Measurements from ENCODE around the gene SLITRK4.

- no peak for TF ChIP-seq EZH2 (IDR thresholded peaks at IDR 0.05; ENCODE audit: borderline replicate concordance, low read length)
- no peak for TF ChIP-seq CTCF (conservative IDR thresholded peaks at IDR 0.05 in 1 of 2, IDR thresholded peaks at IDR 0.05 in 1 of 2; ENCODE audit: extremely low read depth in 1 of 2, insufficient read depth in 1 of 2, low read depth in 1 of 2, low read length in 2 of 2)
Observed at GRCh38 chrX:143635915-143636314, at the start of gene SLITRK4.
